Endothelial cell of umbilical vein (primary cell): Measurements from ENCODE around the gene CFD. TPM values are rescaled to one million over a fixed set of nuclear protein-coding genes. Genes with fewer than 3 reads are reported as not detected.

Experiments
- BruUV-seq: library from RNA; stranded (reverse); fragments of 400-500 nt; replicated peaks from 2 replicates; lab custom pipeline; 2021; lab: Mats Ljungman, UMichigan
- CTCF ChIA-PET: fragments of 300-600, 350-600 bp; sonication (Branson Sonifier 250); formaldehyde crosslinking; loops from one replicate; lab custom pipeline; 2021; ENCODE audit warnings: antibody characterized with exemption, inconsistent platforms; lab: Charles Lee
- POLR2A ChIA-PET: fragments of 300-600, 350-600 bp; sonication (Branson Sonifier 250); formaldehyde crosslinking; loops from one replicate; lab custom pipeline; 2021; ENCODE audit warnings: antibody characterized with exemption, inconsistent platforms; lab: Charles Lee
- DNase-seq: peaks from one replicate; pipeline ENCODE4 v3.0.0-alpha.2; 2011; ENCODE audit warnings: low read depth, low spot score
- FAIRE-seq: peaks from 2 replicates; lab custom pipeline; 2011; peaks lifted over from hg19 to GRCh38; lab: Jason Lieb, UNC
- H2AFZ ChIP-seq: 2 replicates; pipeline ENCODE4 v1.6.0; 2012; ENCODE audit warnings: low read depth, low read length, control low read depth, inconsistent platforms
- H3K27ac ChIP-seq: 2 replicates; pipeline ENCODE4 v1.5.1; 2011; ENCODE audit warnings: low read depth, mild to moderate bottlenecking, control low read depth, low read length, moderate library complexity; ENCODE audit not compliant: insufficient read depth
- H3K27me3 ChIP-seq, 2 experiments: 2 replicates each; pipeline versions ENCODE4 v1.6.0 to v1.6.1; 2011; ENCODE audit warnings: low read length in 2 of 2, mixed read lengths in 1 of 2; ENCODE audit not compliant: control insufficient read depth in 2 of 2, insufficient read depth in 2 of 2
- H3K36me3 ChIP-seq, 2 experiments: 2 replicates in 1 of 2; 3 replicates in 1 of 2; pipeline ENCODE4 v1.5.1; 2011; ENCODE audit warnings: low read length in 2 of 2, mild to moderate bottlenecking in 1 of 2, moderate library complexity in 1 of 2; ENCODE audit not compliant: control insufficient read depth in 2 of 2, insufficient read depth in 2 of 2; ENCODE audit errors: extremely low read depth in 1 of 2
- H3K4me1 ChIP-seq: 3 replicates; pipeline ENCODE4 v1.5.1; 2011; ENCODE audit warnings: mild to moderate bottlenecking, low read length; ENCODE audit not compliant: control insufficient read depth, insufficient read depth; ENCODE audit errors: extremely low read depth
- H3K4me2 ChIP-seq: 2 replicates; pipeline ENCODE4 v1.6.1; 2011; ENCODE audit warnings: low read length, control low read depth, mixed read lengths; ENCODE audit not compliant: insufficient read depth
- H3K4me3 ChIP-seq, 3 experiments: fragments of 200-600 bp in 1 of 3; sonication (generic), shearing (Covaris generic) in 1 of 3; replicated peaks in 1 of 3; 2 replicates each; pipeline ENCODE4 v1.5.1; 2011 to 2016; ENCODE audit warnings: control low read depth in 3 of 3, low read length in 3 of 3, mild to moderate bottlenecking in 2 of 3, inconsistent platforms in 1 of 3, low read depth in 1 of 3, moderate library complexity in 1 of 3; ENCODE audit not compliant: insufficient read depth in 1 of 3
- H3K79me2 ChIP-seq: 2 replicates; pipeline ENCODE4 v1.6.0; 2012; ENCODE audit warnings: low read length, inconsistent platforms; ENCODE audit not compliant: control insufficient read depth, insufficient read depth
- H3K9ac ChIP-seq: replicated peaks from 2 replicates; pipeline ENCODE3; 2011; ENCODE audit warnings: low read length, control low read depth; ENCODE audit not compliant: insufficient read depth; ENCODE audit errors: extremely low read depth
- H3K9me1 ChIP-seq: replicated peaks from 3 replicates; pipeline ENCODE4 v1.6.0; 2011; ENCODE audit warnings: mild to moderate bottlenecking, low read length; ENCODE audit not compliant: control insufficient read depth, insufficient read depth; ENCODE audit errors: extremely low read depth
- H3K9me3 ChIP-seq: replicated peaks from 2 replicates; pipeline ENCODE4 v1.5.1; 2012; ENCODE audit warnings: low read length, inconsistent platforms; ENCODE audit not compliant: control insufficient read depth, insufficient read depth
- H4K20me1 ChIP-seq: replicated peaks from 2 replicates; pipeline ENCODE3; 2011; ENCODE audit warnings: mild to moderate bottlenecking, low read length; ENCODE audit not compliant: control insufficient read depth, insufficient read depth; ENCODE audit errors: extremely low read depth
- CTCF ChIP-seq, 2 donors: IDR thresholded peaks; 1 replicate in 1 of 2; 2 replicates in 1 of 2; pipeline ENCODE4 v1.5.1; 2011; ENCODE audit warnings: low read length in 2 of 2, mild to moderate bottlenecking in 2 of 2, moderate library complexity in 2 of 2, control low read depth in 1 of 2, inconsistent platforms in 1 of 2, low read depth in 1 of 2; ENCODE audit not compliant: insufficient read depth in 1 of 2; ENCODE audit errors: extremely low read depth in 1 of 2
- EZH2 ChIP-seq: IDR thresholded peaks from 2 replicates; pipeline ENCODE4 v1.6.1; 2012; ENCODE audit warnings: borderline replicate concordance, low read depth, mild to moderate bottlenecking, moderate library complexity, low read length, inconsistent platforms; ENCODE audit not compliant: severe bottlenecking
- FOS ChIP-seq: IDR thresholded peaks from 2 replicates; pipeline ENCODE4 v1.6.1; 2011; ENCODE audit warnings: mild to moderate bottlenecking, low read length, moderate library complexity, borderline replicate concordance; ENCODE audit not compliant: insufficient read depth
- JUN ChIP-seq: IDR thresholded peaks from 2 replicates; pipeline ENCODE4 v1.6.1; 2011; ENCODE audit warnings: borderline replicate concordance, low read depth; ENCODE audit not compliant: insufficient read length, insufficient read depth
- MAX ChIP-seq: IDR thresholded peaks from 2 replicates; pipeline ENCODE4 v1.6.1; 2011; ENCODE audit not compliant: insufficient read depth, insufficient read length
- MYC ChIP-seq: IDR thresholded peaks from one replicate; pipeline ENCODE4 v1.6.1; 2011; ENCODE audit warnings: mild to moderate bottlenecking, low read depth, low read length
- POLR2A ChIP-seq: IDR thresholded peaks from 2 replicates; pipeline ENCODE4 v1.6.1; 2012; ENCODE audit warnings: low read depth, mild to moderate bottlenecking, control low read depth, low read length
- POLR2AphosphoS5 ChIP-seq: IDR thresholded peaks from 2 replicates; pipeline ENCODE4 v1.6.1; 2012; ENCODE audit warnings: low read depth, mild to moderate bottlenecking, control low read depth, low read length, moderate library complexity; ENCODE audit not compliant: insufficient read depth
- dilution Hi-C: fragments of 300-500 bp; cut with MboI; formaldehyde crosslinking; loops from one replicate; pipeline ENCODE4 v1.15.0; 2019; ENCODE audit warnings: low sequenced_read_pairs; ENCODE audit not compliant: extremely low pct_ligation_motif_present
- intact Hi-C: fragments of 100-400 bp; cut with micrococcal nuclease; formaldehyde crosslinking; loops from one replicate; pipeline ENCODE4 v1.10.0; 2022
- polyA plus RNA-seq, 4 experiments: library from polyadenylated mRNA; depleted of rRNA in 3 of 4; stranded (reverse) in 3 of 4; unstranded in 1 of 4; fragments of >200 nt; gene quantifications; 2 replicates each; pipeline versions ENCODE4 v1.2.1 to v1.2.3, GENCODE V29; 2011 to 2012; ENCODE audit warnings: missing spikeins in 1 of 4
- total RNA-seq: library from RNA; stranded (reverse); gene quantifications from 2 replicates; pipeline ENCODE4 v1.2.3, GENCODE V29; 2021

Gene CFD
- total and polyA plus RNA-seq, 2 donors (not counting 3 experiments of a cell fraction or from before 2014, with no cell fraction given) = 0.25 to 0.40 TPM

- Histone ChIP-seq H3K4me3 (no peak overlapping the region), H2AFZ (no peak overlapping the region), H3K4me1 (peaks cover 9% of the 10 kb centered on the region), H3K79me2 (no peaks in the 10 kb centered on the region), H3K36me3 (peaks cover 0 to 21% of the 10 kb centered on the region in 2 experiments), H3K4me2 (no peak overlapping the region), H3K27ac (no peak overlapping the region), H3K9me3 (no peaks in the 10 kb centered on the region), H3K9ac (no peak overlapping the region), H4K20me1 (no peaks in the 10 kb centered on the region), H3K9me1 (no peaks in the 10 kb centered on the region), H3K27me3 (no peaks in the 10 kb centered on the region)
- CTCF ChIA-PET = interaction anchor here (1.2 kb wide), 1 partner anchor 15 kb away, joined by 4 read pairs; no protein-coding TSS in a partner anchor
- DNase-seq (no peak), FAIRE-seq (no peak)
- BruUV-seq = no TSS peak
- TF ChIP-seq POLR2A (no peak), MAX (no peak), FOS (no peak), JUN (no peak), MYC (no peak), POLR2AphosphoS5 (no peak), CTCF (IDR thresholded peaks at IDR 0.05; ENCODE audit: extremely low read depth in 1 of 2, insufficient read depth in 1 of 2, low read depth in 1 of 2, low read length in 2 of 2) (no peak), EZH2 (no peak)
- intact Hi-C loops = loop anchor here (1.0 kb wide), 1 partner anchor 38 kb away; no protein-coding TSS in a partner anchor
- POLR2A ChIA-PET = no interaction called here
- dilution Hi-C loops = no loop called here
Measured at GRCh38 chr19:871446-872265, 12.2 kb downstream of the CFD start.
